H1 (cell line): ENCODE measurements around the gene LPAR3. TPM values are rescaled to one million over a fixed set of nuclear protein-coding genes. Genes with fewer than 3 reads are reported as not detected.

ENCODE experiments used
- CTCF ChIA-PET: fragments of 300-600 bp; sonication (Branson Sonifier 250); formaldehyde crosslinking; loops from one replicate; lab custom pipeline; 2021; ENCODE audit not compliant: partially characterized antibody; lab: Charles Lee
- POLR2A ChIA-PET: fragments of 300-600 bp; sonication (Branson Sonifier 250); formaldehyde crosslinking; loops from one replicate; lab custom pipeline; 2021; ENCODE audit warnings: inconsistent platforms; ENCODE audit not compliant: partially characterized antibody; lab: Charles Lee
- DNase-seq, 2 experiments: peaks; one replicate each; pipeline versions ENCODE4 v3.0.0 to v3.0.0-alpha.2; 2010 to 2022; ENCODE audit warnings: low spot score in 2 of 2, low read depth in 1 of 2, mixed read lengths in 1 of 2
- FAIRE-seq: peaks from 2 replicates; lab custom pipeline; 2011; peaks lifted over from hg19 to GRCh38; lab: Jason Lieb, UNC
- H2AFZ ChIP-seq: 2 replicates; pipeline ENCODE4 v1.8.1; 2012; ENCODE audit warnings: low read length, inconsistent platforms
- H2AK5ac ChIP-seq: 2 replicates; pipeline ENCODE4 v1.6.1; 2013; ENCODE audit warnings: low read depth, low read length
- H2BK120ac ChIP-seq: replicated peaks from 2 replicates; pipeline ENCODE3; 2013; ENCODE audit warnings: low read depth, low read length, inconsistent platforms
- H2BK12ac ChIP-seq: 2 replicates; pipeline ENCODE4 v1.6.1; 2013; ENCODE audit warnings: low read depth, low read length
- H2BK15ac ChIP-seq: 2 replicates; pipeline ENCODE4 v1.6.1; 2013; ENCODE audit warnings: low read length
- H2BK20ac ChIP-seq: 2 replicates; pipeline ENCODE4 v1.6.1; 2013; ENCODE audit warnings: low read length
- H2BK5ac ChIP-seq: 2 replicates; pipeline ENCODE4 v1.6.1; 2013; ENCODE audit warnings: low read depth, low read length
- H3K14ac ChIP-seq: 2 replicates; pipeline ENCODE4 v1.6.1; 2013; ENCODE audit warnings: inconsistent platforms; ENCODE audit not compliant: insufficient read length
- H3K18ac ChIP-seq: 2 replicates; pipeline ENCODE4 v1.6.1; 2013; ENCODE audit warnings: low read length; ENCODE audit errors: extremely low read depth
- H3K23ac ChIP-seq: 2 replicates; pipeline ENCODE4 v1.6.1; 2013; ENCODE audit warnings: inconsistent platforms; ENCODE audit not compliant: insufficient read length
- H3K23me2 ChIP-seq: 2 replicates; pipeline ENCODE4 v1.6.1; 2013; ENCODE audit warnings: low read depth, low read length
- H3K27ac ChIP-seq: 2 replicates; pipeline ENCODE4 v1.6.1; 2011; ENCODE audit warnings: low read depth, low read length, inconsistent platforms
- H3K27me3 ChIP-seq, 4 experiments: replicated peaks in 1 of 4; 1 replicate in 1 of 4; 2 replicates in 3 of 4; pipeline versions ENCODE4 v1.6.1 to v1.8.1; 2011 to 2013; ENCODE audit warnings: low read length in 3 of 4, mild to moderate bottlenecking in 3 of 4, inconsistent platforms in 2 of 4, mixed read lengths in 2 of 4, moderate library complexity in 1 of 4; ENCODE audit not compliant: control insufficient read depth in 3 of 4, insufficient read depth in 3 of 4; ENCODE audit errors: extremely low read depth in 1 of 4
- H3K36me3 ChIP-seq, 4 experiments: 2 replicates each; pipeline versions ENCODE4 v1.6.1 to v1.8.1; 2011 to 2013; ENCODE audit warnings: mild to moderate bottlenecking in 4 of 4, low read length in 3 of 4, moderate library complexity in 2 of 4, control low read depth in 1 of 4, inconsistent platforms in 1 of 4; ENCODE audit not compliant: insufficient read depth in 4 of 4, control insufficient read depth in 2 of 4
- H3K4ac ChIP-seq: replicated peaks from 2 replicates; pipeline ENCODE3; 2013; ENCODE audit warnings: low read length, low read depth, mixed read lengths, inconsistent platforms; ENCODE audit not compliant: insufficient read length
- H3K4me1 ChIP-seq, 4 experiments: replicated peaks in 1 of 4; 1 replicate in 1 of 4; 2 replicates in 3 of 4; pipeline versions ENCODE4 v1.6.1 to v1.8.1; 2011 to 2013; ENCODE audit warnings: low read length in 3 of 4, inconsistent platforms in 2 of 4, mixed read lengths in 1 of 4; ENCODE audit not compliant: insufficient read depth in 4 of 4, control insufficient read depth in 3 of 4
- H3K4me2 ChIP-seq, 2 experiments: 2 replicates each; pipeline versions ENCODE4 v1.6.1 to v1.8.1; 2011 to 2013; ENCODE audit warnings: low read depth in 2 of 2, low read length in 2 of 2, control low read depth in 1 of 2, inconsistent platforms in 1 of 2, mild to moderate bottlenecking in 1 of 2; ENCODE audit not compliant: insufficient read depth in 1 of 2
- H3K4me3 ChIP-seq, 4 experiments: fragments of 200-600, 300-600 bp in 1 of 4; sonication (generic), shearing (Covaris generic), sonication (Bioruptor Twin) in 1 of 4; 2 replicates each; pipeline versions ENCODE4 v1.5.1 to v1.8.1; 2011 to 2016; ENCODE audit warnings: low read length in 4 of 4, low read depth in 3 of 4, control low read depth in 2 of 4, inconsistent platforms in 2 of 4, mild to moderate bottlenecking in 2 of 4, mixed read lengths in 1 of 4, moderate library complexity in 1 of 4; ENCODE audit not compliant: insufficient read depth in 2 of 4; ENCODE audit errors: extremely low read depth in 1 of 4
- H3K56ac ChIP-seq: replicated peaks from 2 replicates; pipeline ENCODE3; 2013; ENCODE audit warnings: low read depth, mild to moderate bottlenecking, mixed read lengths, low read length, inconsistent platforms; ENCODE audit not compliant: insufficient read length
- H3K79me1 ChIP-seq: 2 replicates; pipeline ENCODE4 v1.6.1; 2013; ENCODE audit warnings: low read depth, low read length, control low read depth
- H3K79me2 ChIP-seq, 2 experiments: 2 replicates each; pipeline versions ENCODE4 v1.6.1 to v1.8.1; 2012 to 2013; ENCODE audit warnings: low read length in 2 of 2, mild to moderate bottlenecking in 2 of 2, inconsistent platforms in 1 of 2; ENCODE audit not compliant: insufficient read depth in 2 of 2, control insufficient read depth in 1 of 2
- H3K9ac ChIP-seq, 4 experiments: replicated peaks in 1 of 4; 1 replicate in 1 of 4; 2 replicates in 3 of 4; pipeline versions ENCODE4 v1.6.1 to v1.8.1; 2011 to 2013; ENCODE audit warnings: low read depth in 3 of 4, low read length in 3 of 4, control low read depth in 2 of 4, mild to moderate bottlenecking in 2 of 4, moderate library complexity in 2 of 4, inconsistent platforms in 1 of 4; ENCODE audit errors: extremely low read depth in 1 of 4
- H3K9me3 ChIP-seq, 2 experiments: 2 replicates each; pipeline versions ENCODE4 v1.6.1 to v1.8.1; 2012 to 2013; ENCODE audit warnings: mild to moderate bottlenecking in 2 of 2, moderate library complexity in 2 of 2, control low read depth in 1 of 2, inconsistent platforms in 1 of 2, low read depth in 1 of 2, low read length in 1 of 2, mixed read lengths in 1 of 2; ENCODE audit not compliant: insufficient read depth in 2 of 2
- H4K20me1 ChIP-seq, 2 experiments: replicated peaks in 1 of 2; 2 replicates each; pipeline versions ENCODE3 to v1.8.1; 2011 to 2013; ENCODE audit warnings: inconsistent platforms in 2 of 2, low read length in 2 of 2, mild to moderate bottlenecking in 1 of 2; ENCODE audit not compliant: insufficient read depth in 2 of 2, control insufficient read depth in 1 of 2
- H4K5ac ChIP-seq: 2 replicates; pipeline ENCODE4 v1.6.1; 2013; ENCODE audit warnings: low read length, low read depth, mixed read lengths, inconsistent platforms; ENCODE audit not compliant: insufficient read length
- H4K8ac ChIP-seq: 2 replicates; pipeline ENCODE4 v1.8.0; 2013; ENCODE audit warnings: mild to moderate bottlenecking, moderate library complexity, low read length, inconsistent platforms; ENCODE audit not compliant: insufficient read depth; ENCODE audit errors: extremely low read depth
- H4K91ac ChIP-seq: replicated peaks from 2 replicates; pipeline ENCODE3; 2013; ENCODE audit warnings: low read length, mixed read lengths, inconsistent platforms; ENCODE audit not compliant: insufficient read length
- BRCA1 ChIP-seq: IDR thresholded peaks from 2 replicates; pipeline ENCODE4 v1.6.1; 2012; ENCODE audit warnings: low read depth, low read length, improper control_type of control experiment
- CBX8 ChIP-seq: fragments of 300-800, 300-1000 bp; sonication (generic); IDR thresholded peaks from 2 replicates; pipeline ENCODE4 v1.7.1; 2016; ENCODE audit warnings: low read depth, low read length, borderline replicate concordance
- CEBPB ChIP-seq: IDR thresholded peaks from 2 replicates; pipeline ENCODE4 v1.6.1; 2012; ENCODE audit warnings: low read depth, low read length
- KDM5A ChIP-seq: fragments of 200-600 bp; IDR thresholded peaks from 2 replicates; pipeline ENCODE4 v1.7.1; 2012; ENCODE audit warnings: mild to moderate bottlenecking, low read length, inconsistent platforms, mixed read lengths
- POLR2A ChIP-seq, 2 experiments: IDR thresholded peaks; 1 replicate in 1 of 2; 2 replicates in 1 of 2; pipeline ENCODE4 v1.6.1; 2011; ENCODE audit warnings: low read depth in 2 of 2, low read length in 2 of 2, mild to moderate bottlenecking in 2 of 2; ENCODE audit errors: control extremely low read depth in 1 of 2
- SP1 ChIP-seq: IDR thresholded peaks from 2 replicates; pipeline ENCODE4 v1.6.1; 2011; ENCODE audit warnings: low read depth, low read length
- TBP ChIP-seq: IDR thresholded peaks from 2 replicates; pipeline ENCODE4 v1.6.1; 2011; ENCODE audit warnings: low read depth, low read length, improper control_type of control experiment
- TCF12 ChIP-seq: IDR thresholded peaks from 2 replicates; pipeline ENCODE4 v1.6.1; 2011; ENCODE audit warnings: low read depth, mild to moderate bottlenecking, low read length
- ZNF274 ChIP-seq: IDR thresholded peaks from 2 replicates; pipeline ENCODE4 v1.7.0; 2012; ENCODE audit warnings: low read length, borderline replicate concordance; ENCODE audit errors: extremely low read depth
- WGBS, 2 experiments: shearing (Covaris generic) in 1 of 2; methylation state at CpG; one replicate each; pipeline versions ENCODE4 v1.1.6 to v1.1.7; 2013 to 2015; ENCODE audit warnings: low lambda C conversion rate in 2 of 2, mixed read lengths in 2 of 2, inconsistent platforms in 1 of 2, low coverage in 1 of 2, missing lambda C conversion rate in 1 of 2; ENCODE audit not compliant: insufficient replicate concordance in 2 of 2, insufficient coverage in 1 of 2, insufficient read length in 1 of 2; ENCODE audit errors: extremely low coverage in 1 of 2, missing lambda C conversion rate in 1 of 2; 5-methylcytosine and 5-hydroxymethylcytosine counted together
- polyA plus RNA-seq, 7 experiments: library from polyadenylated mRNA; depleted of rRNA in 3 of 7; stranded (reverse) in 5 of 7; unstranded in 2 of 7; fragments of >200 nt in 5 of 7; fragments of 200-250 nt in 2 of 7; gene quantifications; 1 replicate in 5 of 7; 2 replicates in 1 of 7; 4 replicates in 1 of 7; pipeline versions ENCODE4 v1.2.1 to v1.2.3, GENCODE V29; 2011 to 2013; ENCODE audit warnings: missing spikeins in 2 of 7, mixed read lengths in 2 of 7
- total RNA-seq: library from RNA; stranded (reverse); fragmentation: NEBNext Ultra II Directional; extraction: Animal tissue kit (Norgen Biotek cat#: 25700); gene quantifications from 2 replicates; pipeline ENCODE4 v1.2.1, GENCODE V29; 2021
- TF ChIP-seq, protein P1 (sequence below), 3 experiments: IDR thresholded peaks; 1 replicate in 2 of 3; 2 replicates in 1 of 3; pipeline versions ENCODE4 v1.5.1 to v1.6.1; 2011; ENCODE audit warnings: low read length in 3 of 3, mild to moderate bottlenecking in 3 of 3, inconsistent platforms in 2 of 3, low read depth in 1 of 3, moderate library complexity in 1 of 3; ENCODE audit not compliant: insufficient read depth in 1 of 3; ENCODE audit errors: control extremely low read depth in 1 of 3
- TF ChIP-seq, protein P2 (sequence below): IDR thresholded peaks from 2 replicates; pipeline ENCODE4 v1.6.1; 2012; ENCODE audit warnings: low read length, inconsistent platforms

LPAR3 gene
- total and polyA plus RNA-seq, 2 of the 8 experiments (the other 6 are each of a cell fraction or from before 2014, with no cell fraction given), result 17.1 to 25.4 TPM

DNA sequence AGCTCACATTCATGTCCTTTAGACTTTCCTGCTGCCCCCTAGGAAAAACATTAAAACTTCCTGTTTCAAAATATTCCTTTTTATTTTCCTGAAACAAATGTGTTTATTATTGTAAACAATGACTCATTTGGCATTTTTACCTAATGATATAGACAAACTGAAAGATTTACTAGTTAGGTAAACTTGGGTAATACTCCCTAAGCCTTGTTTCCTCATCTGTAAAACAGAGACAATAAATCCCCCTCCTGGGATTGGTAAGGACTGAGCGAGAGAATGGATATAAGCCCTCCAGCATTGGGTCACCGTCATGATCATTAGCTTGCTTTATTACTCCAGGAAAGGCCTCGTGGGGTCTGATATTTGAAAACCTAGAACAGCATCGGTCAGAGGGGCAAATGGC, 59.8 kb downstream of the LPAR3 start:
- Histone ChIP-seq H2BK120ac (no peak overlapping the region), H2AFZ (no peak overlapping the region), H4K5ac (no peak overlapping the region), H4K8ac (no peak overlapping the region), H2BK20ac (no peak overlapping the region), H3K4me3 (no peak overlapping the region), H3K79me2 (no peaks in the 10 kb centered on the region), H3K27ac (no peak overlapping the region), H2BK12ac (no peak overlapping the region), H3K4me1 (no peaks in the 10 kb centered on the region), H3K27me3 (peaks cover 0 to 1% (median 0%) of the 10 kb centered on the region in 4 experiments; a peak in 1 of 7 replicates), H3K56ac (no peak overlapping the region), H3K18ac (no peak overlapping the region), H3K36me3 (no peaks in the 10 kb centered on the region), H2AK5ac (no peak overlapping the region), H3K14ac (no peak overlapping the region), H3K23me2 (no peaks in the 10 kb centered on the region), H3K9ac (no peak overlapping the region), H4K91ac (no peak overlapping the region), H3K4ac (no peak overlapping the region), H4K20me1 (no peaks in the 10 kb centered on the region), H3K4me2 (no peak overlapping the region), H3K9me3 (no peaks in the 10 kb centered on the region), H2BK15ac (no peak overlapping the region), H3K23ac (no peak overlapping the region), H2BK5ac (no peak overlapping the region), H3K79me1 (no peaks in the 10 kb centered on the region)
- POLR2A ChIA-PET, result interaction anchor here (0.6 kb wide), 1 partner anchor 567 kb away, joined by 3 read pairs; no protein-coding TSS in a partner anchor
- FAIRE-seq (no peak), DNase-seq (no peak)
- CTCF ChIA-PET, result interaction anchor here (0.6 to 1.6 kb wide), 3 partner anchors 10 to 198 kb away, joined by 3 to 4 read pairs (median 3); no protein-coding TSS in a partner anchor
- 78% methylated on average over 4 of the region's 4 CpGs; no CpG with 5 or more reads in 1 of the 2 experiments for WGBS, 2 experiments
- TF ChIP-seq CBX8, result no peak
- TF ChIP-seq, protein P1, sequence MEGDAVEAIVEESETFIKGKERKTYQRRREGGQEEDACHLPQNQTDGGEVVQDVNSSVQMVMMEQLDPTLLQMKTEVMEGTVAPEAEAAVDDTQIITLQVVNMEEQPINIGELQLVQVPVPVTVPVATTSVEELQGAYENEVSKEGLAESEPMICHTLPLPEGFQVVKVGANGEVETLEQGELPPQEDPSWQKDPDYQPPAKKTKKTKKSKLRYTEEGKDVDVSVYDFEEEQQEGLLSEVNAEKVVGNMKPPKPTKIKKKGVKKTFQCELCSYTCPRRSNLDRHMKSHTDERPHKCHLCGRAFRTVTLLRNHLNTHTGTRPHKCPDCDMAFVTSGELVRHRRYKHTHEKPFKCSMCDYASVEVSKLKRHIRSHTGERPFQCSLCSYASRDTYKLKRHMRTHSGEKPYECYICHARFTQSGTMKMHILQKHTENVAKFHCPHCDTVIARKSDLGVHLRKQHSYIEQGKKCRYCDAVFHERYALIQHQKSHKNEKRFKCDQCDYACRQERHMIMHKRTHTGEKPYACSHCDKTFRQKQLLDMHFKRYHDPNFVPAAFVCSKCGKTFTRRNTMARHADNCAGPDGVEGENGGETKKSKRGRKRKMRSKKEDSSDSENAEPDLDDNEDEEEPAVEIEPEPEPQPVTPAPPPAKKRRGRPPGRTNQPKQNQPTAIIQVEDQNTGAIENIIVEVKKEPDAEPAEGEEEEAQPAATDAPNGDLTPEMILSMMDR (IDR thresholded peaks at IDR 0.05; ENCODE audit: control extremely low read depth in 1 of 3, insufficient read depth in 1 of 3, low read depth in 1 of 3, low read length in 3 of 3), result no peak
- TF ChIP-seq POLR2A (IDR thresholded peaks at IDR 0.05; ENCODE audit: control extremely low read depth in 1 of 2, low read depth in 2 of 2, low read length in 2 of 2), result no peak
- no peak for TF ChIP-seq BRCA1
- no peak for TF ChIP-seq CEBPB
- TF ChIP-seq TCF12, result no peak
- no peak for TF ChIP-seq ZNF274
- no peak for TF ChIP-seq TBP
- TF ChIP-seq, protein P2, sequence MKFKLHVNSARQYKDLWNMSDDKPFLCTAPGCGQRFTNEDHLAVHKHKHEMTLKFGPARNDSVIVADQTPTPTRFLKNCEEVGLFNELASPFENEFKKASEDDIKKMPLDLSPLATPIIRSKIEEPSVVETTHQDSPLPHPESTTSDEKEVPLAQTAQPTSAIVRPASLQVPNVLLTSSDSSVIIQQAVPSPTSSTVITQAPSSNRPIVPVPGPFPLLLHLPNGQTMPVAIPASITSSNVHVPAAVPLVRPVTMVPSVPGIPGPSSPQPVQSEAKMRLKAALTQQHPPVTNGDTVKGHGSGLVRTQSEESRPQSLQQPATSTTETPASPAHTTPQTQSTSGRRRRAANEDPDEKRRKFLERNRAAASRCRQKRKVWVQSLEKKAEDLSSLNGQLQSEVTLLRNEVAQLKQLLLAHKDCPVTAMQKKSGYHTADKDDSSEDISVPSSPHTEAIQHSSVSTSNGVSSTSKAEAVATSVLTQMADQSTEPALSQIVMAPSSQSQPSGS, result no peak
- TF ChIP-seq KDM5A, result no peak
- no peak for TF ChIP-seq SP1
